Smooth muscle cell (in vitro differentiated cells): ENCODE measurements around the gene CNGB1. TPM values are rescaled to one million over a fixed set of nuclear protein-coding genes. Genes with fewer than 3 reads are reported as not detected.
A peak's percentile ranks its signal among the peaks of the same experiment; 100 is the strongest.

Experiments used
- DNase-seq: peaks from one replicate; lab custom pipeline; 2025; ENCODE audit not compliant: unreplicated experiment; lab: John Stamatoyannopoulos, UW
- H2AFZ ChIP-seq: fragments of 200-600 bp; sonication (generic); 2 replicates; pipeline ENCODE4 v1.6.0; 2016; ENCODE audit warnings: antibody characterized with exemption, low read depth, mild to moderate bottlenecking
- H3F3A ChIP-seq: fragments of 200-600 bp; sonication (generic); 2 replicates; pipeline ENCODE4 v1.6.0; 2017; ENCODE audit warnings: antibody characterized with exemption, low read depth
- H3K27ac ChIP-seq: fragments of 200-600 bp; sonication (generic); 2 replicates; pipeline ENCODE4 v1.5.1; 2016; ENCODE audit warnings: low read depth, mild to moderate bottlenecking
- H3K27me3 ChIP-seq: fragments of 200-600 bp; sonication (generic); 2 replicates; pipeline ENCODE4 v1.6.1; 2016; ENCODE audit warnings: low read depth, mild to moderate bottlenecking
- H3K36me3 ChIP-seq: fragments of 200-600 bp; sonication (generic); 2 replicates; pipeline ENCODE4 v1.5.1; 2016; ENCODE audit warnings: low read depth
- H3K4me1 ChIP-seq: fragments of 200-600 bp; sonication (generic); 2 replicates; pipeline ENCODE4 v1.5.1; 2016; ENCODE audit warnings: low read depth
- H3K4me2 ChIP-seq: fragments of 200-600 bp; sonication (generic); 2 replicates; pipeline ENCODE4 v1.6.0; 2016; ENCODE audit warnings: mild to moderate bottlenecking
- H3K4me3 ChIP-seq: fragments of 200-600 bp; sonication (generic); 2 replicates; pipeline ENCODE4 v1.5.1; 2016; ENCODE audit warnings: mild to moderate bottlenecking
- H3K79me2 ChIP-seq: fragments of 200-600 bp; sonication (generic); 2 replicates; pipeline ENCODE4 v1.6.0; 2016; ENCODE audit warnings: low read depth, mild to moderate bottlenecking
- H3K9ac ChIP-seq: fragments of 200-600 bp; sonication (generic); 2 replicates; pipeline ENCODE4 v1.6.0; 2016; ENCODE audit warnings: low read depth
- H3K9me3 ChIP-seq: fragments of 200-600 bp; sonication (generic); replicated peaks from 2 replicates; pipeline ENCODE4 v1.5.1; 2016; ENCODE audit warnings: low read depth
- H4K20me1 ChIP-seq: fragments of 200-600 bp; sonication (generic); 2 replicates; pipeline ENCODE4 v1.6.0; 2016; ENCODE audit warnings: low read depth
- CTCF ChIP-seq: fragments of 200-600 bp; sonication (generic); IDR thresholded peaks from 2 replicates; pipeline ENCODE4 v1.5.1; 2017; ENCODE audit warnings: borderline replicate concordance, mild to moderate bottlenecking, antibody characterized with exemption; ENCODE audit not compliant: insufficient read depth, poor library complexity, severe bottlenecking
- WGBS: methylation state at CpG from one replicate; pipeline ENCODE4 v1.1.7; 2016; ENCODE audit warnings: low lambda C conversion rate; 5-methylcytosine and 5-hydroxymethylcytosine counted together
- polyA plus RNA-seq: library from polyadenylated mRNA; unstranded; fragments of >200 nt; fragmentation: Nextera tagmentation; extraction: Ambion mirVana; gene quantifications from 2 replicates; pipeline ENCODE4 v1.2.1, GENCODE V29; 2016
- total RNA-seq: library from RNA; depleted of rRNA; stranded (reverse); fragments of >200 nt; gene quantifications from 2 replicates; pipeline ENCODE4 v1.2.3, GENCODE V29; 2014

The CNGB1 gene
- total and polyA plus RNA-seq, 2 experiments from 2014 or later: not detected

GRCh38 chr16:57994361-57994760 lies 23.4 kb upstream of the CNGB1 start:
- H3K4me3 ChIP-seq: no peak overlapping the region
- no peaks in the 10 kb centered on the region for H3F3A ChIP-seq
- H3K4me2 ChIP-seq: no peak overlapping the region
- H3K27me3 ChIP-seq: no peaks in the 10 kb centered on the region
- H3K36me3 ChIP-seq: no peaks in the 10 kb centered on the region
- TF ChIP-seq CTCF: no peak
- H3K9me3 ChIP-seq: no peaks in the 10 kb centered on the region
- H3K9ac ChIP-seq: no peak overlapping the region
- H3K79me2 ChIP-seq: no peaks in the 10 kb centered on the region
- DNase-seq: no peak
- no peak overlapping the region for H3K27ac ChIP-seq
- H3K4me1 ChIP-seq: peaks cover 9% of the 10 kb centered on the region
- no peak overlapping the region for H2AFZ ChIP-seq
- H4K20me1 ChIP-seq: peaks cover 16% of the 10 kb centered on the region
- WGBS: 100% methylated on average over 4 of the region's 4 CpGs

DNA sequence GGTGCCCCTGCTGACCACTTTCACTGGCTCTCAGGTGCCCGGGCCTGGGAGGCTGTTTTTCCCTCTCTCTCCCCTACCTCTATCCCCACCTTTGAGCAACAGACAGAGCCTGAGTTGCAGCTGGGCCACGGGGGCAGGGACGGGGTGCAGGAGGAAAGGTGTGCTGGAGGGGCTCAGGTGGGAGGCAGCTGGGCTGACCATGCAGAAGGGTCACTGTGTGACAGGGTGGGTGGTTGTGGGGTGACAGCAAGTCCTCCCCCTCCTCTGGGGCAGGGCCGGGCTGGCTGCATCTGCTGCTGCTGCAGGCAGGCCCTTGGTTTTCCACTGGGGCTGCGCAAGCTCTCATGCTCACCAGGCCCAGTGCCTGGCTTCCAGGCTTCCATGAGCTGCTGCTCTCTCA lies 23.0 kb upstream of the CNGB1 start:
- H4K20me1 ChIP-seq: peaks cover 11% of the 10 kb centered on the region
- H3K79me2 ChIP-seq: no peaks in the 10 kb centered on the region
- H3K9ac ChIP-seq: no peak overlapping the region
- 94% methylated on average over 5 of the region's 5 CpGs for WGBS
- peaks cover 5% of the 10 kb centered on the region for H3K4me1 ChIP-seq
- H3K27ac ChIP-seq: no peak overlapping the region
- no peaks in the 10 kb centered on the region for H3F3A ChIP-seq
- TF ChIP-seq CTCF: no peak
- H3K4me2 ChIP-seq: no peak overlapping the region
- H2AFZ ChIP-seq: no peak overlapping the region
- no peak for DNase-seq
- H3K9me3 ChIP-seq: no peaks in the 10 kb centered on the region
- H3K27me3 ChIP-seq: no peaks in the 10 kb centered on the region
- H3K36me3 ChIP-seq: no peaks in the 10 kb centered on the region
- H3K4me3 ChIP-seq: no peak overlapping the region

GRCh38 chr16:57993438-57993837 lies 22.5 kb upstream of the CNGB1 start:
- no peak overlapping the region for H3K4me2 ChIP-seq
- no peaks in the 10 kb centered on the region for H3K27me3 ChIP-seq
- peak overlapping the region; percentile 55 for H3K27ac ChIP-seq
- no peaks in the 10 kb centered on the region for H3K9me3 ChIP-seq
- no peak overlapping the region for H2AFZ ChIP-seq
- no peak for TF ChIP-seq CTCF
- H3K9ac ChIP-seq: peak overlapping the region; percentile 45
- H3K79me2 ChIP-seq: no peaks in the 10 kb centered on the region
- H3K4me3 ChIP-seq: no peak overlapping the region
- WGBS: 85% methylated on average over 8 of the region's 8 CpGs
- H4K20me1 ChIP-seq: peaks cover 7% of the 10 kb centered on the region
- DNase-seq: no peak
- no peaks in the 10 kb centered on the region for H3F3A ChIP-seq
- no peaks in the 10 kb centered on the region for H3K36me3 ChIP-seq
- H3K4me1 ChIP-seq: peaks cover 5% of the 10 kb centered on the region

DNA sequence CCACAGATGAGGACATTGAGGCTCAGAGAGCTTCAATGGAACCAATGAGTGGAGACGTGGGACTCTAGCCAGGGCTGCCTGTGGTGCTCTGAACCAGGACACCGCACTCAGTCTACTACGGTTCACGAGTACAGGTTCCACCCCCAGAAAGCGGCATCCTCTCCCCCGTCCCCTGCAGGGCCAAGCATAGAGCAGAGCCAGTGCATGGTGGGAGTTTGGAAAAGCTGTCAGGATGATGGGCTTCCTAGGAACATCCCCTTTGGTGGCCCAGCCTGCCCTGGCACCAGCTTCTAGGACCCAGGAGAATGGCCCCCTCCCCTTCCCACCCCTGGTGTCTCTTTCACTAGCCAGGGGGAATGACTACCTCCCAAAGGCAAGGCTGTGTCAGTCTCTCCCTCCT lies 21.2 kb upstream of the CNGB1 start:
- Histone ChIP-seq H3K36me3 (no peaks in the 10 kb centered on the region), H2AFZ (no peak overlapping the region), H3K27me3 (no peaks in the 10 kb centered on the region), H3K4me3 (no peak overlapping the region), H3K27ac (no peak overlapping the region), H3F3A (no peaks in the 10 kb centered on the region), H4K20me1 (peaks cover 7% of the 10 kb centered on the region), H3K4me2 (no peak overlapping the region), H3K9ac (no peak overlapping the region), H3K4me1 (peaks cover 5% of the 10 kb centered on the region), H3K9me3 (no peaks in the 10 kb centered on the region), H3K79me2 (no peaks in the 10 kb centered on the region)
- DNase-seq: no peak
- WGBS: 94% methylated on average over 6 of the region's 6 CpGs
- no peak for TF ChIP-seq CTCF
